Pulmonary artery endothelial cell (primary cell): ENCODE measurements around the gene AMDHD1. TPM values are rescaled to one million over a fixed set of nuclear protein-coding genes. Genes with fewer than 3 reads are reported as not detected.
"Not testable (repeated sequence)": the region's sequence is repeated elsewhere in the genome, so short reads cannot be mapped to it uniquely, and the experiment has no call there.

Source experiments
- DNase-seq: peaks from one replicate; pipeline ENCODE4 v3.0.0-alpha.2; 2011; ENCODE audit warnings: low read depth, low spot score
- total RNA-seq: library from RNA; depleted of rRNA; stranded (reverse); fragments of >200 nt; gene quantifications from 2 replicates; pipeline ENCODE4 v1.2.3, GENCODE V29; 2014

AMDHD1 gene
- total RNA-seq, 1 donor from 2014 or later, result under 0.01 TPM

DNA sequence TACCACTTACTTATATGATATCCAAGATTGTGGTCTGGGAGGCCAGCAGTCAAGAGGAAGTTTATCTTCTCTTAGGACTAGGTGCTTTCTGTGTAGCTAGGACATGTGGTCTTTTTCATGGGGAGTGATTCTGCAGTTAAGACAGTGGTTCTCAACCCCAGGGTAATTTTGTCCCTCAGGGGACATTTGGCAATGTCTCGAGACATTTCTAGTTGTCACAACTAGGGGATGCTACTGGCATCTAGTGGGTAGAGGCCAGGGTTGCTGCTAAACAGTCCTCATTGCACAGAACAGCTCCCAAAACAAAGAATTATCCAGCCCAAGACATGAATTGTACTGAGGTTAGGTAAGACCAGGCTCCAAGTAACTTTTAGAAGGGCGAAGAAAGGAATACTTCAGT is 20.0 kb downstream of the AMDHD1 start:
- no peak for DNase-seq

DNA sequence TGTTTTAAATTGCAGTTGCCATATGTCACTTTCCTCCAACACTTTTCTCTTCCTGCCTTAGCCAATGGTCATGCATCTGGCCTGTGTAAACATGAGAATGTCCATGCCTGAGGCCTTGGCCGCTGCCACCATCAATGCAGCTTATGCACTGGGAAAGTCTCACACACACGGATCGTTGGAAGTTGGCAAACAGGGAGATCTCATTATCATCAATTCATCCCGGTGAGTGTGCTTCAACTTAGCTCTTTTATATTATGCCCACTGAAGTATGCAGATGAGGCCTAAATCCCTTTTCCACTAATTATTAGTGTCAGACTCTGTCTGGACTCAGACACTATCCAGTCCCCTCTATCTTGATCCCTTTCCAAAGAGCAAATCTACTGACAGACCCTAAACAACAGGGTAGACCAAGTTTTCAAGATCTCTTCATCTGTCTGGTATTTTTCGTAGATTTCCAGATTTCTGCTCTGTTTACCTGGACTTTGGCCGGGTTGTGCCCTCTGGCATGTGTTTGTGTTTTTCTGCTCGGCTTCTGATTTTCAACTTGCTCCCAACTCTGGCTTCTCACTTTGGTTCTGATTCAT is 23.2 kb downstream of the AMDHD1 start:
- no peak for DNase-seq

DNA sequence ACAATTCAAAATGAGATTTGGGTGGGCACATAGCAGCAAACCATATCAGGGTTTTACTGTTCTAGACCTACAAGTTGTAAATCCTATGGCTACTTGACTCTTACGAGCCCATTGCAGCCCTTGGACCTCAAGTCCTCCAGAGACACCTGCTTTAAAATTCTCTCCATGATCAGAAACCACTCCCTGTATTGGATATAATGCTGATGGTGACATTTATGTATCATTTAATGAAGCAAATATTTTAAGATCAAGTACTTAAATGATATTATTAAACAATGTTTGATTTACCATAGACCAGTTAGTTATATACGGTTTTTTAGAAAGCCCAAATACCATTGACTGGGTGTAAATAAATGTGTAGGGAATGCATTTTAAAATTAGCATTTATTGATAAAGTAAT is 24.2 kb downstream of the AMDHD1 start:
- no peak for DNase-seq

DNA sequence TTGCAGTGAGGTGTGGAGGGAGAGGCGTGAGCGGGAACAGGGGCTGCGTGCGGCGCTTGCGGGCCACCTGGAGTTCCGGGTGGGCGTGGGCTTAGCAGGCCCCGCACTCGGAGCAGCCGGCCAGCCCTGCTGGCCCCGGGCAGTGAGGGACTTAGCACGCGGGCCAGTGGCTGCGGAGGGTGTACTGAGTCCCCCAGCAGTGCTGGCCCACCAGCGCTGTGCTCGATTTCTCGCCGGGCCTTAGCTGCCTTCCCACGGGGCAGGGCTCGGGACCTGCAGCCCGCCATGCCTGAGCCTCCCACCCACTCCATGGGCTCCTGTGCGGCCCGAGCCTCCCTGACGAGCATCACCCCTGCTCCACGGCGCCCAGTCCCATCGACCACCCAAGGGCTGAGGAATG is 26.0 kb downstream of the AMDHD1 start:
- DNase-seq, result not testable (repeated sequence)

DNA sequence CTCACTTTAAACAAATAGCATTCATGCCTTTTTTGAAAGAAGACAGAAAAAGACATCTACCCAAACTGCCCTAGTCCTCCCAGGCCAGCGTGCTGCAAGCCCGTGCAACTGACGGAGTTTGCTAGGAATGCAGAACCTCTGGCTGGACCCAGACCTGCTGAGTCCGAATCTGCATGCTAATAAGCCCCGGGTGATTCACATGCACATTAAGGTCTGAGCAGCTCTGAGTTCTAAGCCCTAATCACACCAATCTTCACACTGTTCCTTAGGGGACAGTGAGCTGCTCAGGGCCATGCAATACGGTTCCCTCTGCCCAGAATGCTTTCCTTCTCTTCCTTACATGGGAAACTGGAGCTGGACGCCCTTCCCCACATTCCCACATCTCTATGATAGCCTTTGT is 27.8 kb downstream of the AMDHD1 start:
- no peak for DNase-seq

DNA sequence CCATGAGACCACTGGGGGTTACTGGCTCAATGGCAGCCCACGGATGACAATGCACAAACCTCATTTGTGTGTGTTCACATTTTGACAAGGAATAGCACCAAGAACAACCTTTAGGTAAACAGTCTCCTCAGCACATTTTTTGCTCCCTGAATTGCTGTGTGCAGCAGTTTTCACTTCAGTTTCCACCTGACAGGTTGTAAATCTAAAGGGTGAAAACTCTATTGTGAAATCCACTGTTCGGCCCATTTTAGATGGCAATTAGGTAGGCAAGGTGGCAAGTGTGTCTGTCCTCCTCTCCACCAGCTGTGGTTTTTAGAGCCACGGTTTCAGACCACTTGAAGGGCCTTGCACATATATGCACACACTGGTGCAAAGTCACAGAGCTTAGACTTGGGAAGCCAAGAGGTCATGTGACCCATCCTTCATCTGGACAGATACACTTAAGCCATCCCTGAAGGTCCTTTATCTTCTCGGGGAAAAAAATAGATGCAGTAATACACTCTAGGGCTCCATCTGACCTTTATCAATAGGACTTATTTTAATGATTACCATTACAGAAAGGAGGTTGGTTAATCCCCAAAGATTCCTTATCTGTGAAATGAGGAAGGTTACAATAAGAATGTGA is 29.8 kb downstream of the AMDHD1 start:
- no peak for DNase-seq

DNA sequence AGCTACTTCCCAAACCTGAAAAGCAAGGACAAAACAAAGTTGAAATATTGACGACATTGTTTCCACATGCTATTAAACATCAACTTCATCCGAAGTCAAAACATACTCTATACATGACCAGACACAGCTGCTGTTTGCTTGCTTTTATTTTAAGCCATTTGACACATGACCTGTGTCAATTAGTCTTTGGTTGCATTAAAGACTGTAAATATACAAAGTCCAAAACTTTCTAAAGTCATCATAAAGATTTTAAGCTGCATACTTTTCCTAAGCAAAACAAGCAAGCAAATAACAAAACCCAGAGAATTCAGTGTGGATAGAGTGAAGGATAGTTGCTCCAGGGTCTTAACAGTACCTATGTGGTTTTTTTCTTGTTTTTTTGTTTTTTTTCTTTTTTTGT is 31.2 kb downstream of the AMDHD1 start:
- no peak for DNase-seq

DNA sequence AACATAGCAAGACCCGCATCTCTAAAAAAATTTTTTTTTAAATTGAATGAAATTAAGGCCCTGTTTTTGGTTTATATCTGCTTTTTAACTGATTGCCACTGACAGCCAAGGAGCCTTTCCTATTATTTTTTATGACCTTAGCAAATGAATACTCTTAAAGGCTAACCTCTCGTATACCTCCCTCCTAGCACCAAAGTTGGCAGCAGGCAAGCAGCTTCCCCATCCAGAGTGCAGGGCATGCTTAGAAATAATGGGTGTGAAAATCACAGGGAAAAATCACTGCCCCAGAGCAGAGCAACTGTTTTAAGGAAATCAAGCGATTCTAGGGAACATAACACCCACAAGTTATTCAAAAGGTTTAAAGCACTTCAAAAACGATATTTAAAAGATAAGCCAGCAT is 32.4 kb downstream of the AMDHD1 start:
- DNase-seq, result no peak

DNA sequence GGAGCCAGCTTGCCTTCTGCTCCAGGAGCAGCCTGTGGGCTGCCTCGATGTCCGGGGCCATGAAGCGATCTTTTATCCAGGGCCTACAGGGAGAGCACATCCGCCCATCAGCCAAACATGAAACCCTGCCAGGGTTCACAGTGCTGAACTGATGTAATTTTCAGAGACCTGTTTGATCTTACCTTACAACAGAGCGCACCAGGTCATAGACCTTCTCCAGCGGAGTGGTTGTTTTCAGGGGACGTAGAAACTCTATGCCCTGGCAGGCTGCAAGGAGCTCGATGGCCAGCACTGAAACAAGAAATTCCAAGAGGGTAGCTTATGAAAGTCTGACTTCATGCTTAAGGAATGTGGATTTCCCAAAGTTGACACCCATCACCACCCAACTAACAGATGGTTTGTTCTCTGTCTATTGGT is 33.3 kb downstream of the AMDHD1 start:
- no peak for DNase-seq

DNA sequence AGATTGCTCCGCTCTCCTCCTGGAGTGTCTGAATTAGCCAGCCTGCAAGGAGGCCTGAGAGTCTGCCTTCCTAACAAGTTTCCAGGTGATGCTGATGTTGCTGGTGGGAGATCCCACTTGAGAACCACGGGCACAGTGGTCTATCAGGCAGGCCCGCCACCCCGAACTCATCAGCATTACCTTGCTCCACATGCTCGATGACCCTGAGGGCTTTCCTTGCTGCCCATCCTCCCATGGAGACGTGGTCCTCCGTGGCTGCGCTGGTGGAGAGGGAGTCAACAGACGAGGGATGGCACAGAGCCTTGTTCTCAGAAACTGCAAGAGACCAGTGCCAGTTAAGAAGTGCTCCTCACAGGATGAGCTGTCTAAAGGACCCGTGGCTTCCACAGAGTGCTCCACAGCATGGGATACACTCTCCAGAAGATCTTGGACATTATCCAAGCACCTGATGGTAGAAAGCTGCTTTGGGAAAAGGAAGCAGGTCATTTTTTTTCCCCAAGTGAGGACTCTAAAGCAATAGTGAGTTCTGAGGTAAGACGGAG is 34.7 kb downstream of the AMDHD1 start:
- DNase-seq, result no peak

DNA sequence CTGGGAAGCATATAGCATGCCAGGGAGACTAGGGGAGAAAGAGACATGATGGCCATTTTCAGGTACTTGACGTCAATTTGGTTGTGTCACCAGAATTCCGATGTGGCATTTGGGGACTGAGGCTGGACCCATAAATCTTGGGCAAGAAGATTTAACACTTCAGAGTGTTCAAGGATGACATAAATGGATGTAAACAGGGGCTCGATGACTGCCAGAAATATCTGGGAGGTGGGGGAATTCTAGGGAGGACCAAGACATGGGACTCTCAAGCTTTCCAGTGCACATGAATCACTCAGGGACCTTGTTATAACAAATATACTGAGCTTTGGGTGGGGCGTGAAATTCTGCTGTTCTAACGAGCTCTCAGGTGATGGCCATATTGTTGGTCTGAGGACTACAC is 35.2 kb downstream of the AMDHD1 start:
- no peak for DNase-seq

DNA sequence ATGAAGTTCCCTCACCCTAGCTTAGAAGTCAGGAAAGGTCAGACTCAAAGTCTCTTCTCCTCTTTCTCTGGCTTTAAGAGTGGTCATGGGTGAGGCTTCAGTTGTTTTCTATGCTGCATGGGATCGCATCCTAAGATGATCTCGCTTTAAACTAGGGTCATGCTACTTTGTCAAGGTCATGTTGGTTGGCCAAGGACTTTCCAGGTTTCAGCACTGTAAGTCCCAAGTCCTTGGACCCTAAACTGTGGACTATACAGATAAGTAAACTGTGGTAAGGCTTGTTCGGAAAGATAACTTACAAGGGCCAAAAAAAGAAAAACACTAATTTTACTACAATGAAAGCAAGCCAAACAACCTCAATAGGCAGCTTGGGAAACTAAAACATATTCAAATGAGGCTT is 35.6 kb downstream of the AMDHD1 start:
- DNase-seq, result no peak

DNA sequence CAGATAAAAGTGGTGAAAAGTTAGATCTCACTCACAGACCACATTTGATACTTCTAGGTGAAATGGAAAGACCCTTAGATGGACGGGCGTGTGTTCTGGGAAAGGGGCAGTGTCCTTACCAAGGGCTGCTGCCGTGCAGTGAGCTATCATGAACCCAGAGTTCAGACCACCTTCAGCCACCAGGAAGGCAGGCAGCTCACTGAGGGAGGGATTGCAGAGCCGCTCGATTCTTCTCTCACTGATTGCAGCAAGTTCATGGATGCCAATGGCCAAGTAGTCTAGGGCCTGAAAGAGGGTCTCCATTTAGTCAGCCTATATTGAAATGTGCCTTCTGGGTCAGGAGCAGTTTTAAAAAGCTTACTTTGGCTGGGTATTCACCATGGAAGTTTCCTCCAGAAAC is 37.3 kb downstream of the AMDHD1 start:
- DNase-seq, result no peak

DNA sequence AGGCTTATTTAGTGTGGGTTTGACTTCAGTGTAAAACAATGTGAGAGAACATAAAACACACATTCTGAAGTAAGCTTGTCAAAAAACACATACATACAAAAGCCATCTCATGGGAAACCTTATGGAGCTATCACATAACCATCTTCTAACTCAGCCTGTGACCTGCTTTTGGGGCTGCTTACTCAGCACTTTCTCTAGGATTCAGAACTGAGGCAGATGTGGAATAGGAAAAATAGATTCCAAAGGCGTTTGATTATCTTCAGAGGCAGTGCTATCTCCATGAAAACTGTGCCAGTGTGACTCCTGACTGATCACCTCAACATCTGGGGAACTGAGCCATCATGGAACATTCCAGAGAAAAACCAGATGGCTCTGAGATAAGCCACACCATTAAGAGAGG is 39.5 kb downstream of the AMDHD1 start:
- DNase-seq, result no peak

DNA sequence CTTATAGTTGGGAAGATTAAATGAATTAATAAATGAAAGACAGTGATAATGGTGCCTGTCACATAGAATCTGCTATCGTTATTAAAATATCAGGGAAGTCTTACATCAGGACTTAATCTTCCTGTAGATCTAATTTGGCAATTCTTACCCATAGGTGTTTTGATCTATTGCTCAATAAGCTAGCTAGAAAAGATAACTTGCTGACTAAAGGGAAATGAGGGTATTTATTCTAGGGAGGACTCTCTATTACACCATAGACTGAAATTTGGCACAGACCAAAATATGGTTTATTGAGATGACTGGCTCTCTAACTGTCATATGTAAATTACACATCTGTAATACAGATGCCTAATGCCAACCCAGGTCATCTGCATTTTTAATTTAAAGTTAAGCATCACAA is 41.6 kb downstream of the AMDHD1 start:
- DNase-seq, result no peak

DNA sequence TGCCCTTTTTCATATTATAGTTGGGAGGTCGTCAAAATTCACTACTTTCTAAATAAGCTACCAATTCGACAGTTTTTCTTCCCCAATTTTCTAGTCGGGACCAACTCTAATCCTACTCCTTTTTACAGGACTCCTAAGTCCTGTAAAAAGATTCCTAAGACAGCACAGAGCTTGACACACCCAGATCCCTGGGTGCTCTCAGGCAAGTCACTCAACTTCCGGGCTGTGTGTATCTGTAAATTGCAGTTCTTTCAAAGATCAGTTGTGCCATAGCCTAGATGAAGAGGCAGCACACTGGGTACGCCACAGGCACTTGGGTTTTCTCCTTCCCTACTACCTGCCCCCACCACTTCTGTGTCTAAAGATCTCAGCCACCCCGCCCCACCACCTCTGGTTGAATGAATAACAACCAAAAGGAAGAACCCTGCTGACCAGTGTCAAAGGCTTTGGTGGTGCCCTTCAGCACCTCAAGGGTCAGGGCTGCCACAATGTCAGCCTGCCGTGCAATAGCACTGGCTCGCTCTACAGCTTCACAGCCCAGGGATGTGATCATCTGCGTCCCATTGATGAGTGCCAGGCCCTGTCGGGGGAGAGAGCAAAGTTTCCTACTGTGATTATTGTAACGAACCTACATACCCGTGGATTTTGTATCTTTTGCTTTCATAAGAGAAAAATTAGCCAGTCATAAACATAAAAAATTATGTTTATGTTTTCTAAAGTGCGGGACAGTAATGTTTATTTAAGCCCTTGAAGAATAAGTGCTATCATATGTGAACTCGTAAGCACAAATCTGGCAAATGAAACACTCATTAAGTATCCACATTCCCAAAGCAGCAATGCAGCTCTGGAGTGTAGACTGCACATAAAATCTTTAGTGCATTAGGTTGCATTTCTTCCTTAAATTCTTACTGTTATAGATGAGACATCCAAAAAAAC is 43.8 kb downstream of the AMDHD1 start:
- DNase-seq, result no peak

DNA sequence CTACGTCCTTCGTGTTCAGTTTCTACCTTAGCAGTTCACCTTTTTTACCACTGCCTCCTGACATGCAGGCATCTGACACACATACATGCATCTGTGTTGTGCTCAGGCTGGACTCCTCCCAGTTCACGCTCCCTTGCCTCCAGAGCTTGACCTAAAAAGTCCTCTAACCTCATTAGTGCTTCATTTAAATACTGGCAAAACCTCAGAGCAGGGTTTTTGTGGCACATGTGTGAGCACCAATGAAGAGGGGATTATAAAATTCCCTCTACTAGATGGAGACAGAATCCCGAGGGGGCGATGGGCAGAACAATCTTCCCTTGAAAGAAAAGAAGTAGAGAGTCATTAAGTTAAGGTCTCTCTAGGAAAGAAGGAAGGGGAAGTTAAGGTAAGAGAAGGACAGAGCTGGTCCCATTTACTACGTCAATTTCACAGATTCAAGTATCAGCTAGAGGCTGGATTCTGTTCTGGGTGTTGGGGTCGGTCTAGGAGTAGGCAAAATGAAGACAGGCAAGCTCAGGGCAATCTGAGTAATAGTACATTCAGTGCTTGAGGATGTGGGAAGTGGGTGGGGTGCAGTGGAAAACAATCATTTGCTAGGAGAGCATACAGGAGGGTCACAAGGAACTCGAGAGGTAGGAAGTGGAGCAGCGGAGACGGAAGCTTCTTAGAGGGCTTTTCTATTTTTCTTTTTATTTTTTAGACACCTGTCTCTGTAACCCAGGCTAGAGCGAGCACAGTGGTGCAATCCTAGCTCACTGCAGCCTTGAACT is 45.6 kb downstream of the AMDHD1 start:
- DNase-seq, result no peak

DNA sequence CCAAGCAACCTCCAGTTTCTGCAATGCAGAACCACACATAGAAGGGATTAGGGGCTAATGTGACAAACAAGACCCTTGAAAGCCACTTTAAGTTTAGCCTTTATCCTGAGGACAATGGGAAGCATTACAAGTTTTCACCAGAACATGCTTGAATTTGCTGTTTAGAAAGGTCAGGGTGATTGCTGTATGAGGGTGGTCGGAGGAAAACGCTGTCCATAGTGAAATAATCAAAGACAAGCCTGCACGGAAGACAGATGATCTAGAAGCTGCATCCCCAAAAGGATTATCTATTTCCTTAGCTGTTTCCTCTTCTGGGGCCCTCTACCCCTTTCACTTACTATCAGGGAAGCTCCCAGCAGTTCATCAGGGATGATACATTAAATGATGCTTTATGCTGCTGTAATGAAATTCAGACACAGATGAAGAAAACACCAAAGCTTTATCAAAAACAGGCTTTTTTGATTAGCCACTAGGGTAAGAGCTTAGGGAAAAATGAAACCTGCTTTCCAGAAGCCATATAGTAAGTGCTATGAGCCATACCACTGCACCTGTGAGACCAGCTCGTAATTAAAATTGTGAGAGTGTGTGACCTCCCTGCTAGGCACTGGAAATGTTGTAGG is 46.5 kb downstream of the AMDHD1 start:
- no peak for DNase-seq

DNA sequence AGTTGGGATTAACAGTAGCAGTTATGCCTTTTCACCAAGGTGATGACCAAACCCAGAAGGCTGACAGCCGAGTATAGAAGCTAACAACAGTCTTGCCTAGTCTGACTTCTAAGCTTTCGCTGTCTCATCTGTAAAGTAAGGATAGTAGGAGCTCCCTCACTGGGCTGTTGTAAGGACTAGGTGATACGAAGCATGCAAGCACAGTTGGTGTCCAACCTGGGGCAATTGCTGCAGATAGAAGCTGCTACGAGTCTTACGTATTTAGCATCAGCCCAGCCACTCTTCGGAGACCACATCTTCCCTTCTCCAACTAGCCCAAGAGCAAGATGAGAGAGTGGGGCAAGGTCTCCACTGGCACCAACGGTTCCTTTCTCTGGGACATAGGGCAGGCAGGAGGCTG is 47.0 kb downstream of the AMDHD1 start:
- no peak for DNase-seq

DNA sequence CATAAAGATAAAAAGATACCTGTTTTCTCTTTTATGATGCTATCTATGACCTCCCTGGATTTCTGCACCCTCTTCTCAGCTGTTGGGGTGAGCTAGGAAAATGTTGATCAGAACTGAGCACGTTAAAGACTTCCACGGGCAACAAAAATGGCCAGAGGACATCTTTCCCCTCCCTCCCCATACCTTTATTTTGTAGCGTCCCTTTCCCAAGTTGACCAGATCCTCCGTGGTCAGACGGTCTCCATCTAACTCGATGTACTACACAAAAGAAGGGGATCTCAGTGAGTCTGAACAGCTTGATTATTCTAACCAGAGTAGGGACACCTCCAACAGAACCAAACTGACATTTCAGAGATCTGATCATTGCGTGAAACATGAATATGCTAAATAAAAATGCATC is 50.8 kb downstream of the AMDHD1 start:
- DNase-seq, result no peak

DNA sequence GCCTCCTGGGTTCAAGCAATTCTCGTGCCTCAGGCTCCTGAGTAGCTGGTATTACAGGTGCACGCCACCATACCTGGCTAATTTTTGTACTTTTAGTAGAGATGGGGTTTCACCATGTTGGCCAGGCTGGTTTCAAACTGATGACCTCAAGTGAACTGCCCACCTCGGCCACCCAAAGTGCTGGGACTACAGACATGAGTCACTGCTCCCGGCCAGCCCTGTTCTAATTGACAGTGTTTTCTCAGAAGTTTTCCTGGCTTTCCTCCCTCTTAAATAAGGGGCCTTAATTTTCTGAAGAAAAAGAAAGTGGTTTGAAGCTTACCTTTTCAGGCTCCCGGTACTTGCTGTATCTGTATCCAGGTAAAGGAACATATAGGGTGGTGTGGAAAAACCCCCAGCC is 51.3 kb downstream of the AMDHD1 start:
- no peak for DNase-seq
